ENCODE results near the gene HTT. TPM values are rescaled to one million over a fixed set of nuclear protein-coding genes. Genes with fewer than 3 reads are reported as not detected.

HTT gene
- polyA plus RNA-seq = 0.80 and 5.4 TPM in 2 replicates

GRCh38 chr4:3074078-3074845 is at the start of gene HTT, which contains the start of gene HTT-AS:
HTT (plus strand) TSS chr4:3074681; CDS start chr4:3074826, 145 bp downstream.
HTT-AS (minus strand) TSS chr4:3074538.

GRCh38 chr4:3248811-3249661 is 174.6 kb downstream of the HTT start, which contains the start of gene MSANTD1:
MSANTD1 (plus strand) TSS chr4:3249159; CDS start chr4:3249223, 64 bp downstream.

DNA sequence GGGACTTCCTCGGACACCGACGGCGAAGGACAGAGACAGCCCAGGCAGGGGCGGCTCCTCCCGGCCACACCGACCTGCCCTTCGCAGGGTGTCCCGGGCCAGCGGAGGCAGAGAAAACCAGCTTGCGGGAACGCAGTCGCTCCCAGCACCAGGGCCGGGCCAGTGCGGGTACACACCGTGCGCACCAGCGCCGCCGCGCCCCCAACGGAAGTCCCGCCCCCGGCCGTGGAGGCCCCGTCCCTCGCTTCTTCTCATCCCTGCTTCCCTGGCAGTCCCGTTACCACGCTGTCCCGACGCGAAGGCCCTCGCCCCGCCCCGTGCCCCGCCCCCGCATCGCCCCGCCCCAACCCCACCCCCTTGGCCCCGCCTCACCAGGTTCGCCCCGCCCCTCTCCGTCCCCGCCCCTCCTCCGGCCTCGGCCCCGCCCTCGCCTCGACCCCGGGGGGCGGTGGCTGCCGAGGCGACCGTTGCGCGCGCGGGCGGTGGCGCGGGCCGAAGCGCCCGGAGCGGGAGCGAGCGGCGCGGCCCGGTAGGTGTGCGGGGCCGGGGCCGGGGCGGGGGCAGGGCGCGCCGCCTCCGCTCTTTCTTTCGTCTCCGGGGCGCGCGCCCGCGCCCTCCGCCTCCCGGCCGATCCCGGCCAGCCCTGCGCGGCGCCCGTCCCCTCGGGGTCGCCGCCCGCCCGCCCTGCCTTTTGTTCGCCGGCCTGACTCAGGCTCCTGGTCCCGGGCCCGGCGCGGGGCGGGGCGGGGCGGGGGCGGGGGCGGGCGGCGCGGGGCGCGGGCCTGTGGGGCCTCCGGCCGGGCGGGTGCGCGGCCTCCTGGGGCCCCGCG is 218.3 kb downstream of the HTT start, which contains the start of gene RGS12:
TSS of gene RGS12 (plus strand) at position 451 of the 830 bp plus-strand sequence. CDS start 23,150 bp downstream, outside the sequence.

Other genes starting within 250 kb of the HTT start
- 202 and 266 TPM in 2 replicates for gene ADD1, start 230.8 kb upstream of the HTT start, polyA plus RNA-seq
- 1.6 and 2.3 TPM in 2 replicates for gene NOP14, start 111.3 kb upstream of the HTT start, polyA plus RNA-seq
- gene GRK4, start 111.1 kb upstream of the HTT start, polyA plus RNA-seq = 11.9 and 15.6 TPM in 2 replicates
- not detected in 2 replicates for gene HTT-AS, start 143 bp upstream of the HTT start, polyA plus RNA-seq
- gene MSANTD1, start 174.5 kb downstream of the HTT start, polyA plus RNA-seq = 0.11 and 0.41 TPM in 2 replicates
- 6.6 and 12.8 TPM in 2 replicates for gene RGS12, start 218.3 kb downstream of the HTT start, polyA plus RNA-seq

Data from Purkinje cell (primary cell).